KMS-11 (cell line): Measurements from ENCODE around the gene PRPF18.
A peak's percentile ranks its signal among the peaks of the same experiment; 100 is the strongest.
"Not testable (repeated sequence)": the region's sequence is repeated elsewhere in the genome, so short reads cannot be mapped to it uniquely, and the experiment has no call there.

ENCODE experiments used
- H2AFZ ChIP-seq: fragments of 200-600 bp; sonication (generic); 2 replicates; pipeline ENCODE4 v1.6.1; 2016; ENCODE audit warnings: antibody characterized with exemption, mixed run types, low read depth
- H3K27ac ChIP-seq: fragments of 200-600 bp; sonication (generic); 2 replicates; pipeline ENCODE4 v1.6.1; 2016; ENCODE audit warnings: mild to moderate bottlenecking, mixed run types
- H3K27me3 ChIP-seq: fragments of 200-600 bp; sonication (generic); 2 replicates; pipeline ENCODE4 v1.6.1; 2017; ENCODE audit warnings: mild to moderate bottlenecking, low read depth, mixed run types, moderate library complexity; ENCODE audit not compliant: insufficient read depth
- H3K36me3 ChIP-seq: fragments of 200-600 bp; sonication (generic); 2 replicates; pipeline ENCODE4 v1.6.1; 2017; ENCODE audit warnings: mild to moderate bottlenecking, mixed run types; ENCODE audit not compliant: insufficient read depth
- H3K4me1 ChIP-seq: fragments of 200-600 bp; sonication (generic); 2 replicates; pipeline ENCODE4 v1.6.1; 2016; ENCODE audit warnings: mild to moderate bottlenecking, low read depth, mixed run types; ENCODE audit not compliant: poor library complexity, severe bottlenecking
- H3K4me2 ChIP-seq: fragments of 200-600 bp; sonication (generic); 2 replicates; pipeline ENCODE4 v1.7.0; 2016; ENCODE audit warnings: mild to moderate bottlenecking, mixed run types
- H3K4me3 ChIP-seq: fragments of 200-600 bp; sonication (generic); IDR thresholded peaks from 2 replicates; pipeline ENCODE4 v1.6.1; 2017; ENCODE audit warnings: low read depth, low read length, mixed read lengths; ENCODE audit not compliant: insufficient read depth
- H3K79me2 ChIP-seq: fragments of 200-600 bp; sonication (generic); 2 replicates; pipeline ENCODE4 v1.6.1; 2016; ENCODE audit warnings: low read depth, mixed run types; ENCODE audit not compliant: insufficient read depth
- H3K9ac ChIP-seq: fragments of 200-600 bp; sonication (generic); 2 replicates; pipeline ENCODE4 v1.6.1; 2016; ENCODE audit warnings: mild to moderate bottlenecking, mixed run types
- H4K20me1 ChIP-seq: fragments of 200-600 bp; sonication (generic); 2 replicates; pipeline ENCODE4 v1.6.1; 2016; ENCODE audit warnings: mild to moderate bottlenecking, mixed run types; ENCODE audit not compliant: insufficient read depth
- TF ChIP-seq, protein P1 (sequence below): fragments of 200-600 bp; sonication (generic); conservative IDR thresholded peaks from 2 replicates; pipeline ENCODE4 v1.6.1; 2017; ENCODE audit warnings: low read depth, mild to moderate bottlenecking, antibody characterized with exemption, low read length, moderate library complexity, mixed read lengths

The PRPF18 gene, protein sequence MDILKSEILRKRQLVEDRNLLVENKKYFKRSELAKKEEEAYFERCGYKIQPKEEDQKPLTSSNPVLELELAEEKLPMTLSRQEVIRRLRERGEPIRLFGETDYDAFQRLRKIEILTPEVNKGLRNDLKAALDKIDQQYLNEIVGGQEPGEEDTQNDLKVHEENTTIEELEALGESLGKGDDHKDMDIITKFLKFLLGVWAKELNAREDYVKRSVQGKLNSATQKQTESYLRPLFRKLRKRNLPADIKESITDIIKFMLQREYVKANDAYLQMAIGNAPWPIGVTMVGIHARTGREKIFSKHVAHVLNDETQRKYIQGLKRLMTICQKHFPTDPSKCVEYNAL

DNA sequence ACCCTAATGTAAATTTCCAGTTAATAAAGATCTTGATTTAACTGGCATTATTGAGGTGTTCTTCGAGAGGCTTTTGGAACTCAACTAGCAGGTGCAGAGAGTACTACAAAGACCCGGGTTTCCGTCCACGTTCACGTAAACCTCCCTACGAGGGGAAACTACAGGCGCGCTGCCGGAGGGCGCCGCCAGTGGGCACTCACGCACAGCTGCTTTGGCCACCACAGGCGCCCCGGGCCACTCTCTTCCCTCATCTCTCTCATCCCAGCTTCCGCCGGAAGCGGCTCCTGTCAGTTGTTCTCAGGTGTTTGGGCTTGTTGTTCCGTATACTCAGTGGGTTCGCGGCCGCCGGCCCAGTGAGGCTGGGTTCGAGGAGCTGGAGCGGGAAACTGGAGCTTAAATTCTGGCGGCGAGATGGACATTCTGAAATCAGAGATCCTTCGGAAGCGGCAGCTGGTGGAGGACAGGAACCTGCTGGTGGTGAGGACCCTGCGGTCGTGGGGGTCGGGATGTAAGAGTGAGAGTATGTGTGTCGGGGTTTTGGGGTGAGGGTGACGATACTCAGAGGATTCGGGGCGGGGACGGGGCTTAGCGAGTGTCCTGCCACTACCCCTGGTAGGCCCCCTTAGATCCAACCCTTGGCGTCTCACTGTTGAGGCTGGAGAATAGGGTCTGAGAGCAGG is at the start of gene PRPF18:
Gene PRPF18, plus strand, starts transcription at position 290 of the 680 bp plus-strand sequence. Its CDS starts 122 bp downstream, at position 412.
- TF ChIP-seq, protein P1, sequence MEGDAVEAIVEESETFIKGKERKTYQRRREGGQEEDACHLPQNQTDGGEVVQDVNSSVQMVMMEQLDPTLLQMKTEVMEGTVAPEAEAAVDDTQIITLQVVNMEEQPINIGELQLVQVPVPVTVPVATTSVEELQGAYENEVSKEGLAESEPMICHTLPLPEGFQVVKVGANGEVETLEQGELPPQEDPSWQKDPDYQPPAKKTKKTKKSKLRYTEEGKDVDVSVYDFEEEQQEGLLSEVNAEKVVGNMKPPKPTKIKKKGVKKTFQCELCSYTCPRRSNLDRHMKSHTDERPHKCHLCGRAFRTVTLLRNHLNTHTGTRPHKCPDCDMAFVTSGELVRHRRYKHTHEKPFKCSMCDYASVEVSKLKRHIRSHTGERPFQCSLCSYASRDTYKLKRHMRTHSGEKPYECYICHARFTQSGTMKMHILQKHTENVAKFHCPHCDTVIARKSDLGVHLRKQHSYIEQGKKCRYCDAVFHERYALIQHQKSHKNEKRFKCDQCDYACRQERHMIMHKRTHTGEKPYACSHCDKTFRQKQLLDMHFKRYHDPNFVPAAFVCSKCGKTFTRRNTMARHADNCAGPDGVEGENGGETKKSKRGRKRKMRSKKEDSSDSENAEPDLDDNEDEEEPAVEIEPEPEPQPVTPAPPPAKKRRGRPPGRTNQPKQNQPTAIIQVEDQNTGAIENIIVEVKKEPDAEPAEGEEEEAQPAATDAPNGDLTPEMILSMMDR: peak; percentile 94
- Histone ChIP-seq H3K79me2 (peaks cover 25% of the 10 kb centered on the region), H3K4me1 (peaks cover 19% of the 10 kb centered on the region), H4K20me1 (no peaks in the 10 kb centered on the region), H3K9ac (peak within 1 kb of the TSS; percentile 55; the same call in 1 of the 2 replicates), H2AFZ (peak within 1 kb of the TSS; percentile 84), H3K4me3 (no peak within 1 kb of the TSS), H3K4me2 (peak within 1 kb of the TSS; percentile 94), H3K36me3 (no peaks in the 10 kb centered on the region), H3K27me3 (no peaks in the 10 kb centered on the region), H3K27ac (peak within 1 kb of the TSS; percentile 31; the same call in 1 of the 2 replicates)

DNA sequence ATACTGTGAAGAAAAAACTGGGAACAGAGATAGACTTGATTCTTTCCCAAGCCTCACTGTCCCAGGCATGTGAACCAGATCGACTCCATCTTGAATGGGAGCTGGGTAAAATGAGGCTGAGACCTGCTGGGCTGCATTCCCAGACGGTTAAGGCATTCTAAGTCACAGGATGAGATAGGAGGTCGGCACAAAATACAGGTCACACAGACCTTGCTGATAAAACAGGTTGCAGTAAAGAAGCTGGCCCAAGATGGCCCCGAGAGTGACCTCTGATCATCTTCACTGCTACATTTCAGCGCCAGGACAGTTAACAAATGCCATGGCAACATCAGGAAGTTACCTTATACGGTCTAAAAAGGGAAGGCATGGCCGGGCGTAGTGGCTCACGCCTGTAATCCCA is 48.8 kb upstream of the PRPF18 start:
- H3K79me2 ChIP-seq, H3K27ac ChIP-seq, H3K4me1 ChIP-seq, H3K9ac ChIP-seq, H3K4me2 ChIP-seq, H3K4me3 ChIP-seq, H3K27me3 ChIP-seq, H2AFZ ChIP-seq, H3K36me3 ChIP-seq, H4K20me1 ChIP-seq: not testable (repeated sequence)

DNA sequence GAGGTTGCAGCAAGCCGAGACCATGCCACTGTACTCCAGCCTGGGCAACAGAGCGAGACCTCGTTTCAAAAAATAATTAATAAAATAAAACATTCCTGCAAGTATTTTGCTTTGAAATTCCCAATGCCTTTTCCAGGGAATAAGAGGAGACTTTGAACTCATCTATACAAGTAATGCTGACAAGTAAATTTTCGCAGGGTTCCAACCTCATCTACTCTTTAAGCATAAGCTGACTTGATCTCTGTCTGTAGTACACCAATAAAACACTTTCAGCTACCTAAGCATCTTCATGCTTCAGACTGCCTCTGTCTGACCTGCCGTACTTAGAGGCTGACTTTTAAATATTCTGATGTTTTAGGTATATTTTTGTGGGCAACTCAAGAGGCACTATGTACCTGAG is 44.2 kb upstream of the PRPF18 start:
- H3K4me3 ChIP-seq: no peak overlapping the region
- H3K4me2 ChIP-seq: no peak overlapping the region
- TF ChIP-seq, protein P1: no peak
- H2AFZ ChIP-seq: no peak overlapping the region
- H4K20me1 ChIP-seq: no peaks in the 10 kb centered on the region
- no peaks in the 10 kb centered on the region for H3K4me1 ChIP-seq
- no peak overlapping the region for H3K27ac ChIP-seq
- H3K36me3 ChIP-seq: no peaks in the 10 kb centered on the region
- no peak overlapping the region for H3K9ac ChIP-seq
- no peaks in the 10 kb centered on the region for H3K79me2 ChIP-seq
- H3K27me3 ChIP-seq: no peaks in the 10 kb centered on the region

DNA sequence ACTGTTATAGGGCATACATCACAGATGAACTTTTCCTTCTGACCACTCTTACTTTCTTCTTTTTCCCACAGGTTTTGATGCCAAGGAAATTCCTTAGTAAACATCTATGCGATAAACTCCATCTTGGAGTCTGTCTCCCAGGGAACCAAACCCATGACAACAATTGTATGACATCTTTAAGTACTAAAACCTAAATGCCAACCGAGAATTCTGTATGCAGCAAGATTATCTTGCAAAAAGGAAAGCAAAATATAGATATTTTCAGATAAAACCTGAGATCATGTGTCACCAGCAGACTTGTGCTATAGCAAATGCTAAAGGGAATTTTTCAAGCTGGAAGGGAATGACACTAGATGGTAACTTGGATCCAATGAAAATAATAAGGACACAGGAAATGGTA is 36.0 kb upstream of the PRPF18 start:
- H3K4me1 ChIP-seq: no peaks in the 10 kb centered on the region
- TF ChIP-seq, protein P1: no peak
- H2AFZ ChIP-seq: no peak overlapping the region
- no peaks in the 10 kb centered on the region for H3K79me2 ChIP-seq
- no peak overlapping the region for H3K9ac ChIP-seq
- H3K27ac ChIP-seq: no peak overlapping the region
- no peak overlapping the region for H3K4me3 ChIP-seq
- H3K27me3 ChIP-seq: no peaks in the 10 kb centered on the region
- H3K36me3 ChIP-seq: no peaks in the 10 kb centered on the region
- H3K4me2 ChIP-seq: no peak overlapping the region
- H4K20me1 ChIP-seq: no peaks in the 10 kb centered on the region
